ENCODE measurements around the gene GNPTAB.
"Not testable (repeated sequence)": the region's sequence is repeated elsewhere in the genome, so short reads cannot be mapped to it uniquely, and the experiment has no call there.

The GNPTAB gene

DNA sequence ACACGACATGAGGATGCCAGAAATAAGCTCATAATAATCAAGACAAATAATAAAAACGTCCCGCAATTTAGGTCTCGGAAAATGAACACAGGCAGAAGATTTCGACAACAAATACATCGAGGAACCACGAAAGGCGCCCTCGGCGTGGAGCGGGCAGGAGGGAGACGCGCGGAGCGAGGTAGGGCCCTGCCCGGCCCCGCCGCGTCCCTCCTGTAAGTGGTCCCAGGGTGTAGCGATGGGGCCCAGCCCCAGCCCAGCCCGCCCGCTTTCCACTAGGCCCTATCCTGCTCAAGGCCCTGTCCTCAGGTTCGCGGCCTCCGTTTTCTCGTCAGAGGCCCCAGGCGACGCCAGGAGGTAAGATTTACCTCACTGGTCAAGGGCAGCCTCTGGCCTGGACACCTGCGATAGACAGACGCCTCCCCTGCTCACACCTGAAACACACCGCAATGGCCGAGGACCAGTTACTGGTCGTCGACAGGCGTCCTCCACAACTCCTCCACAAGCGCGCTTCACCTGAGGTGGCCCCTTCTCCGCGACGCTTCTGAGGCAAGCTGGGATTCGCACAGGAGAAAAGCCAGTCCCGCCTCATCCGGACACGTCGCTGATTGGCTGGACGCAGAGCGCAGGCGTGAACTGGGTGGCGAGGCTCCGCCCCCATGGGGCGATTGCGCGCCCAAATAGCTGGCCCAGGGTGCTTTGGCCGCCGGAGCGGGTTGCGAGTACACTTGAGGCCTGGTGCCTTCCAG is 91.7 kb downstream of the GNPTAB start, which contains the start of gene SYCP3:
Gene SYCP3, minus strand, starts transcription at position 543 of the 746 bp plus-strand sequence. CDS start 1,527 bp downstream, outside the sequence.
- no CpG with 5 or more reads among the region's 57 CpGs for WGBS (ENCODE audit: extremely low coverage, insufficient coverage, low lambda C conversion rate)
- no peak within 1 kb of the TSS for H2BK5ac ChIP-seq (ENCODE audit: low read length)
- H3K18ac ChIP-seq (ENCODE audit: low read length) = no peak within 1 kb of the TSS
- H3K9ac ChIP-seq (ENCODE audit: low read length) = no peak within 1 kb of the TSS
- no peak within 1 kb of the TSS for H3K4me2 ChIP-seq (ENCODE audit: low read length)
- H3K79me1 ChIP-seq (ENCODE audit: low read length) = no peaks in the 10 kb centered on the region
- no peak within 1 kb of the TSS for H3K4me3 ChIP-seq (ENCODE audit: low read length)
- no peaks in the 10 kb centered on the region for H3K27me3 ChIP-seq (ENCODE audit: insufficient read depth, low read length, poor library complexity)
- no peak within 1 kb of the TSS for H2AK5ac ChIP-seq (ENCODE audit: low read length)
- H3K23ac ChIP-seq (ENCODE audit: low read length) = no peak within 1 kb of the TSS
- H3K56ac ChIP-seq (ENCODE audit: low read length) = no peak within 1 kb of the TSS
- H3K27ac ChIP-seq (ENCODE audit: low read depth, low read length) = no peak within 1 kb of the TSS
- no peaks in the 10 kb centered on the region for H3K4me1 ChIP-seq (ENCODE audit: control insufficient read depth, low read depth, low read length)
- no peak for DNase-seq
- H2BK15ac ChIP-seq (replicated peaks; ENCODE audit: low read depth) = no peak within 1 kb of the TSS
- H2BK120ac ChIP-seq (ENCODE audit: low read depth, low read length) = no peak within 1 kb of the TSS
- no peaks in the 10 kb centered on the region for H3K79me2 ChIP-seq (ENCODE audit: control insufficient read depth, insufficient read depth, low read length)
- H3K4ac ChIP-seq (ENCODE audit: low read depth, low read length) = no peak within 1 kb of the TSS
- no peaks in the 10 kb centered on the region for H3K36me3 ChIP-seq (ENCODE audit: control insufficient read depth, insufficient read depth, low read length)
- no peak within 1 kb of the TSS for H4K5ac ChIP-seq (ENCODE audit: low read length)
- no peak within 1 kb of the TSS for H4K8ac ChIP-seq (ENCODE audit: low read depth, low read length)

DNA sequence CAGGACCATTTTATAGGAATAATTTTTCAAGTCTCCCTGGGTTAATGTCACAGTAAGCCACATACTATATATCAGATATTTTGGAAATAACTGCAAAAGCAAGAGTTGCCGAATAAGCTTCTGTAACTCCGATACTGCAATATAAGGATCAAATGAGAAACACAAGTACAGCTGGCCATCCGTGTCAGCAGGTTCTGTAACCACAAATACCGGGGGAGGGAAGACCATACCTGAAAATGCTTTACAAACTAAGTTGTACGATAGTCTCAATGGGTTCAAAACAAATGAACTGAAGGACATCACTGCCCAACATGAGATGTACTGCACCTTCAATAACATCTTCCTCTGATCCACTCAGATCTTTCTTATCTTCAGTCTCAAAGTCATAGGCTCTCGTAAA is 93.3 kb downstream of the GNPTAB start:
- H3K9ac ChIP-seq (ENCODE audit: low read length) = no peak overlapping the region
- no peak for DNase-seq
- no peak overlapping the region for H2BK15ac ChIP-seq (replicated peaks; ENCODE audit: low read depth)
- H4K5ac ChIP-seq (ENCODE audit: low read length) = no peak overlapping the region
- H3K27ac ChIP-seq (ENCODE audit: low read depth, low read length) = no peak overlapping the region
- no peak overlapping the region for H3K23ac ChIP-seq (ENCODE audit: low read length)
- no peak overlapping the region for H2BK5ac ChIP-seq (ENCODE audit: low read length)
- no peaks in the 10 kb centered on the region for H3K36me3 ChIP-seq (ENCODE audit: control insufficient read depth, insufficient read depth, low read length)
- no peaks in the 10 kb centered on the region for H3K79me2 ChIP-seq (ENCODE audit: control insufficient read depth, insufficient read depth, low read length)
- H3K56ac ChIP-seq (ENCODE audit: low read length) = no peak overlapping the region
- H3K4ac ChIP-seq (ENCODE audit: low read depth, low read length) = no peak overlapping the region
- no peaks in the 10 kb centered on the region for H3K4me1 ChIP-seq (ENCODE audit: control insufficient read depth, low read depth, low read length)
- no CpG with 5 or more reads among the region's 6 CpGs for WGBS (ENCODE audit: extremely low coverage, insufficient coverage, low lambda C conversion rate)
- no peaks in the 10 kb centered on the region for H3K27me3 ChIP-seq (ENCODE audit: insufficient read depth, low read length, poor library complexity)
- H3K4me2 ChIP-seq (ENCODE audit: low read length) = no peak overlapping the region
- H3K79me1 ChIP-seq (ENCODE audit: low read length) = no peaks in the 10 kb centered on the region
- no peak overlapping the region for H2AK5ac ChIP-seq (ENCODE audit: low read length)
- no peak overlapping the region for H4K8ac ChIP-seq (ENCODE audit: low read depth, low read length)
- H3K4me3 ChIP-seq (ENCODE audit: low read length) = no peak overlapping the region
- H2BK120ac ChIP-seq (ENCODE audit: low read depth, low read length) = no peak overlapping the region
- H3K18ac ChIP-seq (ENCODE audit: low read length) = no peak overlapping the region

DNA sequence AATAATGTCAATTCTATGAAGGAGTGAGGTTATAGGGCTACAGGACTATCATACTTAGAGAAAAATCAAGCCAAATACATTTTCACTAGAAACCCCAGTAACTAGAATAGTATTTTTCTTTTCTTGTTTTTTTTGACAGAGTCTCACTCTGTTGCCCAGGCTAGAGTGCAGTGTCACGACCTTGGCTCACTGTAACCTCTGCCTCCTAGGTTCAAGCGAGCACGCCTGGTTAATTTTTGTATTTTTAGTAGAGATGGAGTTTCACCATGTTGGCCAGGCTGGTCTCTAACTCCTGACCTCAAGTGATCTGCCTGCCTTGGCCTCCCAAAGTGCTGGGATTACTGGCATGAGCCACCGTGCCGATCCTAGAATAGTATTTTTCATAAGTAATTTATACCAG is 96.3 kb downstream of the GNPTAB start:
- not testable (repeated sequence) for H3K79me1 ChIP-seq (ENCODE audit: low read length); DNase-seq; H3K4ac ChIP-seq (ENCODE audit: low read depth, low read length); H3K79me2 ChIP-seq (ENCODE audit: control insufficient read depth, insufficient read depth, low read length); H4K5ac ChIP-seq (ENCODE audit: low read length); H2BK5ac ChIP-seq (ENCODE audit: low read length); H3K36me3 ChIP-seq (ENCODE audit: control insufficient read depth, insufficient read depth, low read length); H2AK5ac ChIP-seq (ENCODE audit: low read length); H2BK15ac ChIP-seq (replicated peaks; ENCODE audit: low read depth); H3K27me3 ChIP-seq (ENCODE audit: insufficient read depth, low read length, poor library complexity); H2BK120ac ChIP-seq (ENCODE audit: low read depth, low read length); H4K8ac ChIP-seq (ENCODE audit: low read depth, low read length); H3K18ac ChIP-seq (ENCODE audit: low read length); H3K56ac ChIP-seq (ENCODE audit: low read length); H3K4me1 ChIP-seq (ENCODE audit: control insufficient read depth, low read depth, low read length); H3K4me2 ChIP-seq (ENCODE audit: low read length); H3K27ac ChIP-seq (ENCODE audit: low read depth, low read length); H3K9ac ChIP-seq (ENCODE audit: low read length); H3K4me3 ChIP-seq (ENCODE audit: low read length); H3K23ac ChIP-seq (ENCODE audit: low read length)
- WGBS (ENCODE audit: extremely low coverage, insufficient coverage, low lambda C conversion rate) = no CpG with 5 or more reads among the region's 5 CpGs

DNA sequence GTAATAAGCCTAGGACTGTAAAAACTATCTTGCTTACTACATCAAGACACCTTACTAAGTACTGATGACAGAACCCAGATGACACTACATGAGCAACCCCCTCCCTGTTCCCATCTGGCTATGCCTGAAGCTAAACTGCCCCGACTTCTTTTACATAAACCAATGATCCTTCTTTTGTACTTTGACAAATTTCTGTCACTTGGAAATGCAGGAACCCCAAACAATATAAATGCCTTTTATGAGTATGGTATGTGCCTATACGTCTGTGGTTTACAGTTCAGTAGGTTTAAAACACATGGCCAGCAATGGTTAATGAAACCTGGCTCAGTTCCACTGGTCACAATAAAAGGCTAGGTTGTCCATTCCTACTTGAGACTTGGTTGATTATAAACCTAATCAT is 97.6 kb downstream of the GNPTAB start:
- Histone ChIP-seq H3K36me3 (ENCODE audit: control insufficient read depth, insufficient read depth, low read length) (no peaks in the 10 kb centered on the region), H3K4me3 (ENCODE audit: low read length) (no peak overlapping the region)

DNA sequence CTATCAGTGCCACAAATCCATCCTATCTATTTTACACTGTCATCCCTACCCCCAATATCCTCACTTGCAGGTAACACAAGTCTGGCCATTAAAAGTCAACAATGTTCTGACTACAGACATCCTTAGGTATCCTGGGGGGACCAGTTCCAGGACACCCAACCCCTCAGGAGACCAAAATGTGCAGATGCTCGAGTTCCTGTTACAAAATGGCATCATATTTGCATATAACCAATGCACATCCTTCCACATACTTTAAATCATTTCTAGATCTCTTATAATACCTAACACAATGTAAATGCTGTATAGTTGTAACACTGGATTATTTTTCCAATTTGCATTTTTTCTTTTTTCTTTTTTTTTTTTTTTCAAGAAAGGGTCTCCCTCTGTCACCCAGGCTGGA is 98.4 kb downstream of the GNPTAB start:
- no peak for DNase-seq
- H2BK15ac ChIP-seq (replicated peaks; ENCODE audit: low read depth) = no peak overlapping the region
- no peak overlapping the region for H3K4me2 ChIP-seq (ENCODE audit: low read length)
- H2BK5ac ChIP-seq (ENCODE audit: low read length) = no peak overlapping the region
- no CpG with 5 or more reads among the region's 1 CpG for WGBS (ENCODE audit: extremely low coverage, insufficient coverage, low lambda C conversion rate)
- no peaks in the 10 kb centered on the region for H3K27me3 ChIP-seq (ENCODE audit: insufficient read depth, low read length, poor library complexity)
- no peaks in the 10 kb centered on the region for H3K79me2 ChIP-seq (ENCODE audit: control insufficient read depth, insufficient read depth, low read length)
- no peak overlapping the region for H3K4ac ChIP-seq (ENCODE audit: low read depth, low read length)
- no peak overlapping the region for H2BK120ac ChIP-seq (ENCODE audit: low read depth, low read length)
- no peak overlapping the region for H3K4me3 ChIP-seq (ENCODE audit: low read length)
- no peak overlapping the region for H3K18ac ChIP-seq (ENCODE audit: low read length)
- no peak overlapping the region for H3K27ac ChIP-seq (ENCODE audit: low read depth, low read length)
- no peaks in the 10 kb centered on the region for H3K4me1 ChIP-seq (ENCODE audit: control insufficient read depth, low read depth, low read length)
- no peaks in the 10 kb centered on the region for H3K36me3 ChIP-seq (ENCODE audit: control insufficient read depth, insufficient read depth, low read length)
- H4K5ac ChIP-seq (ENCODE audit: low read length) = no peak overlapping the region
- H3K9ac ChIP-seq (ENCODE audit: low read length) = no peak overlapping the region
- H3K79me1 ChIP-seq (ENCODE audit: low read length) = no peaks in the 10 kb centered on the region
- H3K23ac ChIP-seq (ENCODE audit: low read length) = no peak overlapping the region
- no peak overlapping the region for H4K8ac ChIP-seq (ENCODE audit: low read depth, low read length)
- no peak overlapping the region for H3K56ac ChIP-seq (ENCODE audit: low read length)
- H2AK5ac ChIP-seq (ENCODE audit: low read length) = no peak overlapping the region

More for the DNA sequence above, 97.6 kb downstream of the GNPTAB start:
- Histone ChIP-seq H2BK15ac (replicated peaks; ENCODE audit: low read depth) (no peak overlapping the region), H4K8ac (ENCODE audit: low read depth, low read length) (no peak overlapping the region), H3K56ac (ENCODE audit: low read length) (no peak overlapping the region), H3K23ac (ENCODE audit: low read length) (no peak overlapping the region), H2AK5ac (ENCODE audit: low read length) (no peak overlapping the region), H2BK5ac (ENCODE audit: low read length) (no peak overlapping the region), H3K9ac (ENCODE audit: low read length) (no peak overlapping the region), H3K79me1 (ENCODE audit: low read length) (no peaks in the 10 kb centered on the region), H3K4me1 (ENCODE audit: control insufficient read depth, low read depth, low read length) (no peaks in the 10 kb centered on the region), H3K27me3 (ENCODE audit: insufficient read depth, low read length, poor library complexity) (no peaks in the 10 kb centered on the region), H2BK120ac (ENCODE audit: low read depth, low read length) (no peak overlapping the region), H3K18ac (ENCODE audit: low read length) (no peak overlapping the region), H3K79me2 (ENCODE audit: control insufficient read depth, insufficient read depth, low read length) (no peaks in the 10 kb centered on the region), H4K5ac (ENCODE audit: low read length) (no peak overlapping the region), H3K27ac (ENCODE audit: low read depth, low read length) (no peak overlapping the region), H3K4me2 (ENCODE audit: low read length) (no peak overlapping the region), H3K4ac (ENCODE audit: low read depth, low read length) (no peak overlapping the region)
- no peak for DNase-seq
- WGBS (ENCODE audit: extremely low coverage, insufficient coverage, low lambda C conversion rate) = no CpG with 5 or more reads among the region's 2 CpGs

DNA sequence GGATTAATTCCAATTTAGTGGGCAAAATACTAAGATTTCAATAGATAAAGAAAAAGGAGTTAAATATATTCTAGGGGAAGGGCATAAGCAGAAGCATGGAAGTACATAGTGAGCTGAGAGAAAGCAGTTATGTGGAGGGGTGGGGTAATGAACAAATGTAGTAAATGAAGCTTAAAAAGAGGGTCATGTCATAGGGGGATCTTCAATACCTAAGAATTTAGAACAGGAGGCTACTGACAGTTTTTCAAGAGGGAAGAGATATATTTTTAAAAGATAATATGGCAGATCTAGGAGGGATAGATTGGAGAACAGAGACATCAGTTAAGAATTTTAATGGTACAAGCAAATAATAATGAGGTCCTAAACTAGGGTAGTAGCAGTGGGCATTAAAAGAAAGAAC is 100.9 kb downstream of the GNPTAB start:
- DNase-seq = no peak
- no peaks in the 10 kb centered on the region for H3K79me1 ChIP-seq (ENCODE audit: low read length)
- no peak overlapping the region for H4K5ac ChIP-seq (ENCODE audit: low read length)
- no peak overlapping the region for H3K4me2 ChIP-seq (ENCODE audit: low read length)
- H4K8ac ChIP-seq (ENCODE audit: low read depth, low read length) = no peak overlapping the region
- no peaks in the 10 kb centered on the region for H3K4me1 ChIP-seq (ENCODE audit: control insufficient read depth, low read depth, low read length)
- H3K18ac ChIP-seq (ENCODE audit: low read length) = no peak overlapping the region
- H3K4me3 ChIP-seq (ENCODE audit: low read length) = no peak overlapping the region
- H3K56ac ChIP-seq (ENCODE audit: low read length) = no peak overlapping the region
- H3K79me2 ChIP-seq (ENCODE audit: control insufficient read depth, insufficient read depth, low read length) = no peaks in the 10 kb centered on the region
- H2AK5ac ChIP-seq (ENCODE audit: low read length) = no peak overlapping the region
- no peak overlapping the region for H3K27ac ChIP-seq (ENCODE audit: low read depth, low read length)
- no peaks in the 10 kb centered on the region for H3K27me3 ChIP-seq (ENCODE audit: insufficient read depth, low read length, poor library complexity)
- H3K4ac ChIP-seq (ENCODE audit: low read depth, low read length) = no peak overlapping the region
- H2BK15ac ChIP-seq (replicated peaks; ENCODE audit: low read depth) = no peak overlapping the region
- no peaks in the 10 kb centered on the region for H3K36me3 ChIP-seq (ENCODE audit: control insufficient read depth, insufficient read depth, low read length)
- H3K9ac ChIP-seq (ENCODE audit: low read length) = no peak overlapping the region
- no peak overlapping the region for H2BK5ac ChIP-seq (ENCODE audit: low read length)
- H2BK120ac ChIP-seq (ENCODE audit: low read depth, low read length) = no peak overlapping the region
- no peak overlapping the region for H3K23ac ChIP-seq (ENCODE audit: low read length)
